ENCODE measurements around the gene ZNF823. TPM values are rescaled to one million over a fixed set of nuclear protein-coding genes. Genes with fewer than 3 reads are reported as not detected.
"Not testable (repeated sequence)": the region's sequence is repeated elsewhere in the genome, so short reads cannot be mapped to it uniquely, and the experiment has no call there.

The ZNF823 gene
- total RNA-seq, 2 donors from 2014 or later: 9.5 to 10.6 TPM

GRCh38 chr19:11684987-11685675 lies 53.6 kb downstream of the ZNF823 start:
- no peak for DNase-seq
- Histone ChIP-seq H3K27ac (ENCODE audit: low read depth, low read length) (no peak overlapping the region), H3K27me3 (ENCODE audit: control insufficient read depth, insufficient read depth, low read length, poor library complexity, severe bottlenecking) (no peaks in the 10 kb centered on the region), H3K9me3 (ENCODE audit: control insufficient read depth, low read length) (peaks cover 98% of the 10 kb centered on the region), H3K4me3 (ENCODE audit: low read length) (peak overlapping the region; percentile 19), H3K9ac (ENCODE audit: extremely low read depth, low read length, poor library complexity, severe bottlenecking) (no peak overlapping the region), H3K4me1 (ENCODE audit: control insufficient read depth, insufficient read depth, low read length) (no peaks in the 10 kb centered on the region), H3K36me3 (ENCODE audit: control insufficient read depth, insufficient read depth, low read length) (peaks cover 71% of the 10 kb centered on the region)
- no peaks in the 10 kb centered on the region for H3K27me3 Mint-ChIP-seq (ENCODE audit: insufficient read depth)
- no peak overlapping the region for H3K27ac Mint-ChIP-seq
- H3K36me3 Mint-ChIP-seq (ENCODE audit: low read depth): peaks cover 68% of the 10 kb centered on the region
- 83 to 97% methylated on average over 1 to 3 of the region's 3 CpGs for WGBS, 2 experiments (ENCODE audit: insufficient coverage in 1 of 2, insufficient read length in 1 of 2)
- peaks cover 91% of the 10 kb centered on the region for H3K9me3 Mint-ChIP-seq
- no peak for TF ChIP-seq CTCF (conservative IDR thresholded peaks at IDR 0.05)
- H3K4me1 Mint-ChIP-seq: no peaks in the 10 kb centered on the region
- no peak overlapping the region for H3K4me3 Mint-ChIP-seq

DNA sequence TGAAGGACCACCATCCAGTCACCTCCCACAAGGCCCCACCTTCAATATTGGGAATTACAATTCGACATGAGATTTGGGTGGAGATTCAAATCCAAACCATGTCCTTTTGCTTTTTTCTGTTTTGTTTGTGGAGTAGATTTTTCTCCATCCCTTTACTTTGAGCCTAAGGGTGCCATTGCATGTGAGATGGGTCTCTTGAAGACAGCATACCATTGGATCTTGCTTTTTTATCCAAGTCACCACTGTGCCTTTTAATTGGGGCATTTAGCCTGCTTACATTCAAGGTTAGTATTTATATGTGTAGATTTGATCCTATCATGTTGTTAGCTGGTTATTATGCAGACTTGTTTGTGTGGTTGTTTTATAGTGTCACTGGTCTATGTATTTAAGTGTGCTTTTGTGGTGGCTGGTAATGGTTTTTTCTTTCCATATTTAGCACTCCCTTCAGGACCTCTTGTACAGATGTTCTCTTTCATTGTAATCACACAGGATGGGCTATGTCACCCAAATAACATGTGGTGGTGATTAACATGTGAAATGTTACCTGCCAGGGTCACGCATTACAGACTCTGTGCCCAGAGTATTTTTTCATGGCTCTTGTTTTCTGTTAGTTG lies 58.0 kb downstream of the ZNF823 start:
- H3K27me3 Mint-ChIP-seq (ENCODE audit: insufficient read depth): peaks cover 4% of the 10 kb centered on the region
- Histone ChIP-seq H3K36me3 (ENCODE audit: control insufficient read depth, insufficient read depth, low read length) (peaks cover 37% of the 10 kb centered on the region), H3K9me3 (ENCODE audit: control insufficient read depth, low read length) (peaks cover 91% of the 10 kb centered on the region), H3K4me3 (ENCODE audit: low read length) (peak overlapping the region; percentile 4), H3K27ac (ENCODE audit: low read depth, low read length) (no peak overlapping the region), H3K27me3 (ENCODE audit: control insufficient read depth, insufficient read depth, low read length, poor library complexity, severe bottlenecking) (no peaks in the 10 kb centered on the region), H3K9ac (ENCODE audit: extremely low read depth, low read length, poor library complexity, severe bottlenecking) (no peak overlapping the region), H3K4me1 (ENCODE audit: control insufficient read depth, insufficient read depth, low read length) (no peaks in the 10 kb centered on the region)
- H3K4me1 Mint-ChIP-seq: no peaks in the 10 kb centered on the region
- no peak overlapping the region for H3K27ac Mint-ChIP-seq
- peaks cover 92% of the 10 kb centered on the region for H3K9me3 Mint-ChIP-seq
- no peak for TF ChIP-seq CTCF (conservative IDR thresholded peaks at IDR 0.05)
- no peak for DNase-seq
- peaks cover 61% of the 10 kb centered on the region for H3K36me3 Mint-ChIP-seq (ENCODE audit: low read depth)
- WGBS, 2 experiments (ENCODE audit: insufficient coverage in 1 of 2, insufficient read length in 1 of 2): 88% methylated on average over 2 of the region's 2 CpGs; no CpG with 5 or more reads in 1 of the 2 experiments
- H3K4me3 Mint-ChIP-seq: no peak overlapping the region

DNA sequence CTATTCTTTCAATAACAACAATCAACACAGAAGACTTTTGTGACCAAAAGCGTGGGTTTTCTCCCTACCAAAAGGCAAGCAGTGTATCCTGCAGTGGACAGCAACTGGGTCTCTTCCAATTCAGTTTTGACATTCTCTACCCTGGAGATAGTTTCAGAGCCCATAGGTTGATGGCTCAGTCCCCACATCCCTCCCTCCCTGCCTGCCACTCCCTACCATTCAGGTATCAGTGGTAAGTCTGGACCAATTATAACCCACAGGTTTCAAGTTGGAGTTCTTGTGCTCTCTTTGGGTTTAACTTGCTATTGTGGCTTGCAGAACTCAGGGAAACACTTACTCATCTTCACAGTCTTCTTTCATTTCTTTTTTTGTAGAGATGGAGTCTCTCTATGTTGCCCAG lies 60.2 kb downstream of the ZNF823 start:
- WGBS, 2 experiments (ENCODE audit: insufficient coverage in 1 of 2, insufficient read length in 1 of 2): 80 to 93% methylated on average over 1 of the region's 1 CpG
- no peak for TF ChIP-seq CTCF (conservative IDR thresholded peaks at IDR 0.05)
- no peak for DNase-seq
- Histone ChIP-seq H3K9ac (ENCODE audit: extremely low read depth, low read length, poor library complexity, severe bottlenecking) (no peak overlapping the region), H3K4me3 (ENCODE audit: low read length) (no peak overlapping the region), H3K36me3 (ENCODE audit: control insufficient read depth, insufficient read depth, low read length) (peaks cover 23% of the 10 kb centered on the region), H3K27me3 (ENCODE audit: control insufficient read depth, insufficient read depth, low read length, poor library complexity, severe bottlenecking) (no peaks in the 10 kb centered on the region), H3K9me3 (ENCODE audit: control insufficient read depth, low read length) (peaks cover 83% of the 10 kb centered on the region), H3K4me1 (ENCODE audit: control insufficient read depth, insufficient read depth, low read length) (no peaks in the 10 kb centered on the region), H3K27ac (ENCODE audit: low read depth, low read length) (no peak overlapping the region)
- H3K27me3 Mint-ChIP-seq (ENCODE audit: insufficient read depth): peaks cover 22% of the 10 kb centered on the region
- peaks cover 45% of the 10 kb centered on the region for H3K36me3 Mint-ChIP-seq (ENCODE audit: low read depth)
- H3K4me1 Mint-ChIP-seq: no peaks in the 10 kb centered on the region
- peaks cover 77% of the 10 kb centered on the region for H3K9me3 Mint-ChIP-seq
- no peak overlapping the region for H3K4me3 Mint-ChIP-seq
- no peak overlapping the region for H3K27ac Mint-ChIP-seq

DNA sequence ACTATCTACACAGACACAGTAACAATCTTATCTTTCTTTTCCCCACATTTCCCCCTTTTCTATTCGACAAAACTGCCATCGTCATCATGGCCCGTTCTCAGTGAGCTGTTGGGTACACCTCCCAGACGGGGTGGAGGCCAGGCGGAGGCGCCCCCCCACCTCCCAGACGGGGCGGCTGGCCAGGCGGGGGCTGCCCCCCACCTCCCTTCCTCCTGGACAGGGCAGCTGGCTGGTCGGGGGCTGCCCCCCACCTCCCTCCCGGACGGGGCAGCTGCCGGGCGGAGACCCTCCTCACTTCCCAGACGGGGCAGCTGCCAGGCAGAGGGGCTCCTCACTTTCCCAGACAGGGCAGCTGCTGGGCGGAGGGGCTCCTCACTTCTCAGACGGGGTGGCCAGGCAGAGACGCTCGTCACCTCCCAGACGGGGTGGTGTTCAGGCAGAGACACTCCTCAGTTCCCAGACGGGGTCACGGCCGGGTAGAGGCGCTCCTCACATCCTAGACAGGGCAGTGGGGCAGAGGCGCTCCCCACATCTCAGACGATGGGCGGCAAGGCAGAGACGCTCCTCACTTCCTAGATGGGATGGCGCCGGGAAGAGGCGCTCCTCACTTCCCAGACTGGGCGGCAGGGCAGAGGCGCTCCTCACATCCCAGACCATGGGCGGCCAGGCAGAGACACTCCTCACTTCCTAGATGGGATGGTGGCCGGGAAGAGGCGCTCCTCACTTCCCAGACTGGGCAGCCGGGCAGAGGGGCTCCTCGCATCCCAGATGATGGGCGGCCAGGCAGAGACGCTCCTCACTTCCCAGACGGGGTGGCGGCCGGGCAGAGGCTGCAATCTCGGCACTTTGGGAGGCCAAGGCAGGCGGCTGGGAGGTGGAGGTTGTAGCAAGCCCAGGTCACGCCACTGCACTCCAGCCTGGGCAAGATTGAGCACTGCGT lies 61.8 kb downstream of the ZNF823 start:
- 94 to 97% methylated on average over 20 to 41 of the region's 47 CpGs for WGBS, 2 experiments (ENCODE audit: insufficient coverage in 1 of 2, insufficient read length in 1 of 2)

More for the DNA sequence above, 61.8 kb downstream of the ZNF823 start:
- Mint-ChIP-seq H3K36me3 (ENCODE audit: low read depth) (peaks cover 36% of the 10 kb centered on the region), H3K9me3 (peaks cover 62% of the 10 kb centered on the region), H3K27me3 (ENCODE audit: insufficient read depth) (peaks cover 25% of the 10 kb centered on the region)
- not testable (repeated sequence) for H3K4me3 Mint-ChIP-seq; H3K9ac ChIP-seq (ENCODE audit: extremely low read depth, low read length, poor library complexity, severe bottlenecking); H3K4me3 ChIP-seq (ENCODE audit: low read length); H3K27me3 ChIP-seq (ENCODE audit: control insufficient read depth, insufficient read depth, low read length, poor library complexity, severe bottlenecking); H3K27ac ChIP-seq (ENCODE audit: low read depth, low read length); H3K4me1 Mint-ChIP-seq; H3K27ac Mint-ChIP-seq; DNase-seq; H3K4me1 ChIP-seq (ENCODE audit: control insufficient read depth, insufficient read depth, low read length)
- peaks cover 14% of the 10 kb centered on the region for H3K36me3 ChIP-seq (ENCODE audit: control insufficient read depth, insufficient read depth, low read length)
- peaks cover 67% of the 10 kb centered on the region for H3K9me3 ChIP-seq (ENCODE audit: control insufficient read depth, low read length)

All from endodermal cell (in vitro differentiated cells).